HG03196 (cell line): Measurements from ENCODE around the gene MTA1.

ENCODE experiments used
- ATAC-seq: cut with Tn5 transposase; IDR thresholded peaks from one replicate; pipeline ENCODE4 v1.9.1; 2021; ENCODE audit not compliant: unreplicated experiment

The MTA1 gene

GRCh38 chr14:105460116-105460515 lies 40.5 kb downstream of the MTA1 start:
- no peak for ATAC-seq

GRCh38 chr14:105460616-105461015 lies 41.0 kb downstream of the MTA1 start:
- no peak for ATAC-seq

- no peak for ATAC-seq
Observed at GRCh38 chr14:105461903-105462302, 42.3 kb downstream of the MTA1 start.

GRCh38 chr14:105464501-105464900 lies 44.9 kb downstream of the MTA1 start:
- ATAC-seq, result no peak

- no peak for ATAC-seq
Observed at GRCh38 chr14:105465209-105466031, 45.8 kb downstream of the MTA1 start.

- no peak for ATAC-seq
Observed at GRCh38 chr14:105466531-105467248, 47.1 kb downstream of the MTA1 start.

- no peak for ATAC-seq
Observed at GRCh38 chr14:105467249-105467941, 47.8 kb downstream of the MTA1 start.

GRCh38 chr14:105467942-105468471 lies 48.4 kb downstream of the MTA1 start:
- ATAC-seq, result no peak

GRCh38 chr14:105468621-105469241 lies 49.1 kb downstream of the MTA1 start:
- ATAC-seq, result no peak

- ATAC-seq, result no peak
Observed at GRCh38 chr14:105469456-105470349, 50.1 kb downstream of the MTA1 start.

GRCh38 chr14:105470350-105471296 lies 51.0 kb downstream of the MTA1 start:
- ATAC-seq, result no peak

- no peak for ATAC-seq
Observed at GRCh38 chr14:105471297-105471821, 51.7 kb downstream of the MTA1 start.

GRCh38 chr14:105471823-105472485 lies 52.3 kb downstream of the MTA1 start:
- ATAC-seq, result no peak

GRCh38 chr14:105472486-105472991 lies 52.9 kb downstream of the MTA1 start:
- ATAC-seq, result no peak

- ATAC-seq, result no peak
Observed at GRCh38 chr14:105473033-105473676, 53.5 kb downstream of the MTA1 start.

- no peak for ATAC-seq
Observed at GRCh38 chr14:105473677-105474482, 54.3 kb downstream of the MTA1 start.
